ENCODE data around the gene MAN1A2.

Gene MAN1A2

DNA sequence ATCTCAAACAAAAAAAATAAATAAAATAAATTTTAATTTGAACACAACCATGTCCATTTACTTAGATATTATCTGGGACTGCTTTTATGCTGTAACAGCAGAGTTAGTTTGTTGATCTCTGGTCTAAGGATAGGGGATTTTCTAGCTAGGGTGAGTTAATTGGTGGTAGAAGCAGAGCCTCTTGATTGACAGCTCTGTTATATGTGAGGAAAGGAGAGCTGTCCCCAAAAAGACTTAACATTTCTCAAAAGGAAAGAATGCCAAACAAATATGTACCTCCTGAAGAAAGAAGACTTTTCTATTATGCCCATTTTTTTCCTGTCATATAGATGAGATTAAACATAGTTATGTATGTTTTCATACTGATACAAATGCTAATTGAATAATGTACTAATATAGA is 37.8 kb downstream of the MAN1A2 start:
- H3K9ac ChIP-seq (ENCODE audit: low read depth, low read length) = no peak overlapping the region
- H3K79me2 ChIP-seq (ENCODE audit: insufficient read depth, low read length) = peaks cover 10% of the 10 kb centered on the region; the same call in 1 of the 2 replicates
- no peak overlapping the region for H3K4me3 ChIP-seq (ENCODE audit: low read depth in 1 of 2, low read length in 2 of 2)
- no peak overlapping the region for H3K27ac ChIP-seq (ENCODE audit: low read length)
- H3K4me1 ChIP-seq (ENCODE audit: insufficient read depth, low read length) = no peaks in the 10 kb centered on the region
- H3K4me2 ChIP-seq (ENCODE audit: insufficient read depth, low read length) = no peak overlapping the region
- peaks cover 9% of the 10 kb centered on the region for H3K9me3 ChIP-seq (ENCODE audit: insufficient read depth, low read length, severe bottlenecking)
- no peak overlapping the region for H2AFZ ChIP-seq (ENCODE audit: low read depth, low read length)
- no peaks in the 10 kb centered on the region for H3K27me3 ChIP-seq (ENCODE audit: insufficient read depth, low read length, poor library complexity)
- no peaks in the 10 kb centered on the region for H4K20me1 ChIP-seq (ENCODE audit: insufficient read depth, low read length)
- no peak for ATAC-seq (ENCODE audit: insufficient read depth, low read depth)
- no peak for DNase-seq
- H3K36me3 ChIP-seq (ENCODE audit: insufficient read depth, low read length) = peaks cover 24% of the 10 kb centered on the region; the same call in 1 of the 2 replicates
- TF ChIP-seq, protein P1, sequence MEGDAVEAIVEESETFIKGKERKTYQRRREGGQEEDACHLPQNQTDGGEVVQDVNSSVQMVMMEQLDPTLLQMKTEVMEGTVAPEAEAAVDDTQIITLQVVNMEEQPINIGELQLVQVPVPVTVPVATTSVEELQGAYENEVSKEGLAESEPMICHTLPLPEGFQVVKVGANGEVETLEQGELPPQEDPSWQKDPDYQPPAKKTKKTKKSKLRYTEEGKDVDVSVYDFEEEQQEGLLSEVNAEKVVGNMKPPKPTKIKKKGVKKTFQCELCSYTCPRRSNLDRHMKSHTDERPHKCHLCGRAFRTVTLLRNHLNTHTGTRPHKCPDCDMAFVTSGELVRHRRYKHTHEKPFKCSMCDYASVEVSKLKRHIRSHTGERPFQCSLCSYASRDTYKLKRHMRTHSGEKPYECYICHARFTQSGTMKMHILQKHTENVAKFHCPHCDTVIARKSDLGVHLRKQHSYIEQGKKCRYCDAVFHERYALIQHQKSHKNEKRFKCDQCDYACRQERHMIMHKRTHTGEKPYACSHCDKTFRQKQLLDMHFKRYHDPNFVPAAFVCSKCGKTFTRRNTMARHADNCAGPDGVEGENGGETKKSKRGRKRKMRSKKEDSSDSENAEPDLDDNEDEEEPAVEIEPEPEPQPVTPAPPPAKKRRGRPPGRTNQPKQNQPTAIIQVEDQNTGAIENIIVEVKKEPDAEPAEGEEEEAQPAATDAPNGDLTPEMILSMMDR (IDR thresholded peaks at IDR 0.05; ENCODE audit: borderline replicate concordance, extremely low read depth, low read length, poor library complexity, severe bottlenecking) = no peak
- TF ChIP-seq EZH2 (IDR thresholded peaks at IDR 0.05; ENCODE audit: borderline replicate concordance, low read depth, low read length, severe bottlenecking) = no peak

DNA sequence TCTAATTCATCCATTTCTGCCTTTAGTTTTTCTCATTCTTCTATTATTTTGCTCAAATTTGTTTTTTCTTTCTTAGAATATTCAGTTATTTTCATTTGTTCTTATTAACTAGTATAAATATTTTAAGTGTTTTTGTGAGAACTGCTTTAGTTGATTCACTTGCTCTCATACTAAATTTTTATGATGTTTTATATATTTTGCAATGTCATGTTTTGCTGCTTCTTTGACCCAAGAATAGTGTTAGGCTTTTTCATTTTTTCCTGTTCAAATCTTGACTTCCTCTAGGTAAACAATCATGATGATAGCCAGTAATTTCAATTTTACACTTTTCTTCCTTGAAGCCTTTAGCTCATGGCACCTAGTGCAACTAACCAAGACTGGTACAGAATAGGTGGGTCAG is 45.2 kb downstream of the MAN1A2 start:
- Histone ChIP-seq H3K27me3 (ENCODE audit: insufficient read depth, low read length, poor library complexity) (no peaks in the 10 kb centered on the region), H3K4me1 (ENCODE audit: insufficient read depth, low read length) (no peaks in the 10 kb centered on the region), H2AFZ (ENCODE audit: low read depth, low read length) (no peak overlapping the region), H3K9me3 (ENCODE audit: insufficient read depth, low read length, severe bottlenecking) (no peaks in the 10 kb centered on the region), H4K20me1 (ENCODE audit: insufficient read depth, low read length) (no peaks in the 10 kb centered on the region), H3K9ac (ENCODE audit: low read depth, low read length) (no peak overlapping the region), H3K79me2 (ENCODE audit: insufficient read depth, low read length) (no peaks in the 10 kb centered on the region), H3K36me3 (ENCODE audit: insufficient read depth, low read length) (peaks cover 20% of the 10 kb centered on the region; the same call in 1 of the 2 replicates), H3K4me3 (ENCODE audit: low read depth in 1 of 2, low read length in 2 of 2) (no peak overlapping the region), H3K4me2 (ENCODE audit: insufficient read depth, low read length) (no peak overlapping the region), H3K27ac (ENCODE audit: low read length) (no peak overlapping the region)
- DNase-seq (no peak), ATAC-seq (ENCODE audit: insufficient read depth, low read depth) (no peak)
- TF ChIP-seq, protein P1 (IDR thresholded peaks at IDR 0.05; ENCODE audit: borderline replicate concordance, extremely low read depth, low read length, poor library complexity, severe bottlenecking) = no peak
- TF ChIP-seq EZH2 (IDR thresholded peaks at IDR 0.05; ENCODE audit: borderline replicate concordance, low read depth, low read length, severe bottlenecking) = no peak

DNA sequence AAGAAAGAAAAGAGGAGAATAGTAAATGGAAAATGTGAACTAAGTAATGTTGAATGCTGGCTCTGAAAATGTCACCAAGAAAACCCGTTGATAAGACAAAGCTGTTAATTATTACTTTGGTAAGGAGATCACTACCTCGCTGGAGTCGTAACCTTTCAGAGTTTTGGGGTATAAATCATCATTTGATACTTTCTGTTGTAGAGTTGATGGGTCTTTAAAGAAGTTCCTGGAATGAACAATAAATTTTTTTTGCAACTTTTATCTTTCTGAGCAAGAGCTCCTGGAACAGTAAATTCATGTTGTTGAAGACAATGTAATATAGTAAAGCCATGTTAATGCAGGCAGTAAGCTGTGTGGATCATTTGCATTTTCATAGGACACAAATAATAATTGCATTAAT is 46.2 kb downstream of the MAN1A2 start:
- Histone ChIP-seq H3K4me3 (ENCODE audit: low read depth in 1 of 2, low read length in 2 of 2) (no peak overlapping the region), H3K9me3 (ENCODE audit: insufficient read depth, low read length, severe bottlenecking) (no peaks in the 10 kb centered on the region), H3K4me1 (ENCODE audit: insufficient read depth, low read length) (no peaks in the 10 kb centered on the region), H3K36me3 (ENCODE audit: insufficient read depth, low read length) (peaks cover 16% of the 10 kb centered on the region; the same call in 1 of the 2 replicates), H3K27ac (ENCODE audit: low read length) (no peak overlapping the region), H3K79me2 (ENCODE audit: insufficient read depth, low read length) (no peaks in the 10 kb centered on the region), H3K4me2 (ENCODE audit: insufficient read depth, low read length) (no peak overlapping the region), H3K9ac (ENCODE audit: low read depth, low read length) (no peak overlapping the region), H2AFZ (ENCODE audit: low read depth, low read length) (no peak overlapping the region), H4K20me1 (ENCODE audit: insufficient read depth, low read length) (no peaks in the 10 kb centered on the region), H3K27me3 (ENCODE audit: insufficient read depth, low read length, poor library complexity) (no peaks in the 10 kb centered on the region)
- ATAC-seq (ENCODE audit: insufficient read depth, low read depth) = no peak
- no peak for TF ChIP-seq EZH2 (IDR thresholded peaks at IDR 0.05; ENCODE audit: borderline replicate concordance, low read depth, low read length, severe bottlenecking)
- TF ChIP-seq, protein P1 (IDR thresholded peaks at IDR 0.05; ENCODE audit: borderline replicate concordance, extremely low read depth, low read length, poor library complexity, severe bottlenecking) = no peak
- DNase-seq = no peak

DNA sequence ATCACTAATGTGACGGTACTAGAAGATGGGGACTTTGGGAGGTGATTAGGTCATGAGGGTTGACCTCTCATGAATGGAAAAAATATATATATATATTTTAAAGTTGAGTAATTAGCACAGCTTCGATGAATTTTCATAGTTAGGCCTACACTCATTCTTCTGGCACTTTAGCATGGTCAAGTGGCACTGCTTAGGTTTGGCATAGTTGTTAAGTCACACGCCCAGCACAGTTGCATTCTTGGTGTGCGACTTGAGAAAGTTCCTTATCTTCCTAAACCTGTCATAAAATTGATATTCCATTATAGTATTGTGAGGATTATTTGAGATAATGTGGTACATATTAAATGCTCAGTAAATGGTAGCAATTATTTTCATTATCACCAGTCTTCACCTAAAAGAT is 47.7 kb downstream of the MAN1A2 start:
- peaks cover 16% of the 10 kb centered on the region; the same call in 1 of the 2 replicates for H3K36me3 ChIP-seq (ENCODE audit: insufficient read depth, low read length)
- no peak for DNase-seq
- ATAC-seq (ENCODE audit: insufficient read depth, low read depth) = no peak
- H3K4me1 ChIP-seq (ENCODE audit: insufficient read depth, low read length) = no peaks in the 10 kb centered on the region
- no peaks in the 10 kb centered on the region for H3K79me2 ChIP-seq (ENCODE audit: insufficient read depth, low read length)
- no peak overlapping the region for H2AFZ ChIP-seq (ENCODE audit: low read depth, low read length)
- H3K4me2 ChIP-seq (ENCODE audit: insufficient read depth, low read length) = no peak overlapping the region
- H3K27me3 ChIP-seq (ENCODE audit: insufficient read depth, low read length, poor library complexity) = no peaks in the 10 kb centered on the region
- H3K4me3 ChIP-seq (ENCODE audit: low read depth in 1 of 2, low read length in 2 of 2) = no peak overlapping the region
- H4K20me1 ChIP-seq (ENCODE audit: insufficient read depth, low read length) = no peaks in the 10 kb centered on the region
- no peaks in the 10 kb centered on the region for H3K9me3 ChIP-seq (ENCODE audit: insufficient read depth, low read length, severe bottlenecking)
- H3K27ac ChIP-seq (ENCODE audit: low read length) = no peak overlapping the region
- no peak overlapping the region for H3K9ac ChIP-seq (ENCODE audit: low read depth, low read length)
- TF ChIP-seq, protein P1 (IDR thresholded peaks at IDR 0.05; ENCODE audit: borderline replicate concordance, extremely low read depth, low read length, poor library complexity, severe bottlenecking) = no peak
- TF ChIP-seq EZH2 (IDR thresholded peaks at IDR 0.05; ENCODE audit: borderline replicate concordance, low read depth, low read length, severe bottlenecking) = no peak

Data from DND-41 (cell line).